Loucy (cell line): ENCODE measurements around the gene TMEM108.

ENCODE experiments used
- CTCF ChIP-seq: fragments of 200-600 bp; sonication (generic); conservative IDR thresholded peaks from 2 replicates; pipeline ENCODE4 v1.5.1; 2014; ENCODE audit warnings: mild to moderate bottlenecking, antibody characterized with exemption, low read length
- EZH2phosphoT487 ChIP-seq: fragments of 200-600 bp; IDR thresholded peaks from 2 replicates; pipeline ENCODE4 v1.6.1; 2018; ENCODE audit warnings: antibody characterized with exemption, mild to moderate bottlenecking, moderate library complexity, borderline replicate concordance

- TF ChIP-seq CTCF, result no peak
- no peak for TF ChIP-seq EZH2phosphoT487
Observed at GRCh38 chr3:133161656-133162055, 123.5 kb downstream of the TMEM108 start.
